B cell (primary cell): ENCODE measurements around the gene SLC5A5. TPM values are rescaled to one million over a fixed set of nuclear protein-coding genes. Genes with fewer than 3 reads are reported as not detected.

Experiments used
- ATAC-seq: fragments of 200-7000 bp; cut with Tn5 transposase; one replicate; pipeline ENCODE4 v1.10.0; 2021; ENCODE audit warnings: low read depth, mild to moderate bottlenecking, moderate number of reproducible peaks, moderate library complexity
- CTCF ChIA-PET: fragments of 350-600 bp; sonication (Branson Sonifier 250); formaldehyde crosslinking; loops from one replicate; lab custom pipeline; 2021; ENCODE audit warnings: antibody characterized with exemption, inconsistent platforms; lab: Charles Lee
- POLR2A ChIA-PET: fragments of 350-600 bp; sonication (Branson Sonifier 250); formaldehyde crosslinking; loops from one replicate; lab custom pipeline; 2021; ENCODE audit warnings: antibody characterized with exemption; lab: Charles Lee
- DNase-seq: peaks from one replicate; pipeline ENCODE4 v3.0.0; 2013
- H2AFZ ChIP-seq: 2 replicates; pipeline ENCODE4 v1.6.1; 2012; ENCODE audit warnings: mild to moderate bottlenecking, low read depth, low read length; ENCODE audit not compliant: insufficient read depth, poor library complexity, severe bottlenecking
- H3K27ac ChIP-seq, 2 donors: 1 replicate in 1 of 2; 2 replicates in 1 of 2; pipeline ENCODE4 v1.5.1; 2012 to 2013; ENCODE audit warnings: low read length in 2 of 2, mild to moderate bottlenecking in 2 of 2, moderate library complexity in 1 of 2
- H3K27me3 ChIP-seq, 4 experiments: fragments of 200-600 bp in 1 of 4; sonication (generic) in 1 of 4; replicated peaks in 1 of 4; 1 replicate in 2 of 4; 2 replicates in 2 of 4; pipeline versions ENCODE4 v1.6.1 to v1.7.0; 2013 to 2016; ENCODE audit warnings: low read length in 3 of 4, mild to moderate bottlenecking in 2 of 4, mixed read lengths in 1 of 4, moderate library complexity in 1 of 4; ENCODE audit not compliant: insufficient read depth in 4 of 4, control insufficient read depth in 3 of 4; ENCODE audit errors: control extremely low read depth in 1 of 4
- H3K36me3 ChIP-seq, 2 experiments: replicated peaks in 1 of 2; 1 replicate in 1 of 2; 2 replicates in 1 of 2; pipeline versions ENCODE4 v1.6.1 to v1.7.1; 2013; ENCODE audit warnings: low read length in 1 of 2; ENCODE audit not compliant: insufficient read depth in 2 of 2, control insufficient read depth in 1 of 2; ENCODE audit errors: control extremely low read depth in 1 of 2, extremely low read depth in 1 of 2
- H3K4me1 ChIP-seq, 2 donors: fragments of 200-600 bp in 1 of 2; sonication (generic) in 1 of 2; 1 replicate in 1 of 2; 2 replicates in 1 of 2; pipeline versions ENCODE4 v1.5.1 to v1.6.1; 2013 to 2017; ENCODE audit warnings: low read length in 2 of 2; ENCODE audit not compliant: control insufficient read depth in 2 of 2, insufficient read depth in 2 of 2
- H3K4me2 ChIP-seq: replicated peaks from 2 replicates; pipeline ENCODE3; 2012; ENCODE audit warnings: mild to moderate bottlenecking, low read depth, low read length; ENCODE audit not compliant: poor library complexity, severe bottlenecking
- H3K4me3 ChIP-seq, 5 experiments: fragments of 200-600 bp in 1 of 5; sonication (generic) in 1 of 5; 1 replicate in 3 of 5; 2 replicates in 2 of 5; pipeline versions ENCODE4 v1.5.1 to v1.7.0; 2011 to 2016; ENCODE audit warnings: low read length in 4 of 5, mild to moderate bottlenecking in 4 of 5, low read depth in 2 of 5, control low read depth in 1 of 5, moderate library complexity in 1 of 5; ENCODE audit not compliant: insufficient read depth in 1 of 5; ENCODE audit errors: control extremely low read depth in 1 of 5, extremely low read depth in 1 of 5
- H3K79me2 ChIP-seq: fragments of 200-600 bp; sonication (generic); one replicate; pipeline ENCODE4 v1.6.0; 2016; ENCODE audit warnings: low read length; ENCODE audit not compliant: control insufficient read depth, insufficient read depth
- H3K9ac ChIP-seq: fragments of 200-600 bp; sonication (generic); 2 replicates; pipeline ENCODE4 v1.6.1; 2017; ENCODE audit warnings: mild to moderate bottlenecking, low read length, moderate library complexity
- H3K9me3 ChIP-seq, 3 donors: one replicate each; pipeline versions ENCODE4 v1.6.1 to v1.7.1; 2013; ENCODE audit warnings: low read length in 2 of 3; ENCODE audit not compliant: control insufficient read depth in 2 of 3, insufficient read depth in 1 of 3; ENCODE audit errors: control extremely low read depth in 1 of 3
- H4K20me1 ChIP-seq: 2 replicates; pipeline ENCODE4 v1.6.0; 2012; ENCODE audit warnings: mild to moderate bottlenecking, low read length; ENCODE audit not compliant: insufficient read depth, control insufficient read depth, poor library complexity, severe bottlenecking
- H3K27ac Mint-ChIP-seq: one replicate; pipeline ENCODE4 v1.8.0; 2021; ENCODE audit warnings: mixed read lengths
- H3K27me3 Mint-ChIP-seq: one replicate; pipeline ENCODE4 v1.8.0; 2021; ENCODE audit warnings: mixed read lengths
- H3K4me1 Mint-ChIP-seq: one replicate; pipeline ENCODE4 v1.8.0; 2021; ENCODE audit warnings: mixed read lengths
- H3K4me3 Mint-ChIP-seq: one replicate; pipeline ENCODE4 v1.8.0; 2021; ENCODE audit warnings: mixed read lengths
- H3K9me3 Mint-ChIP-seq: one replicate; pipeline ENCODE4 v1.8.0; 2022; ENCODE audit warnings: mixed read lengths; ENCODE audit not compliant: insufficient read depth
- EZH2 ChIP-seq: IDR thresholded peaks from 2 replicates; pipeline ENCODE4 v1.6.1; 2012; ENCODE audit warnings: borderline replicate concordance, low read depth, mild to moderate bottlenecking, moderate library complexity, low read length; ENCODE audit not compliant: insufficient read depth, poor library complexity, severe bottlenecking
- WGBS: methylation state at CpG from one replicate; pipeline ENCODE4 v1.1.5; 2013; ENCODE audit warnings: missing lambda C conversion rate; ENCODE audit not compliant: insufficient coverage; 5-methylcytosine and 5-hydroxymethylcytosine counted together
- intact Hi-C: fragments of 100-400 bp; cut with micrococcal nuclease; formaldehyde crosslinking; loops from one replicate; pipeline ENCODE4 v1.10.0; 2022
- polyA plus RNA-seq: library from polyadenylated mRNA; depleted of rRNA; stranded (reverse); fragments of >200 nt; gene quantifications from 2 replicates; pipeline ENCODE4 v1.2.3, GENCODE V29; 2012
- total RNA-seq, 2 donors: library from RNA; stranded (reverse); fragments of 120-200 nt in 1 of 2; gene quantifications; 1 replicate in 1 of 2; 2 replicates in 1 of 2; pipeline versions ENCODE4 v1.2.3 to v1.2.4, GENCODE V29; 2013 to 2022
- TF ChIP-seq, protein P1 (sequence below): fragments of 200-600 bp; IDR thresholded peaks from one replicate; pipeline ENCODE4 v1.8.0; 2022; ENCODE audit warnings: antibody characterized with exemption, mild to moderate bottlenecking

Gene SLC5A5
- total and polyA plus RNA-seq, 2 donors (not counting 1 experiment from before 2014, with no cell fraction given): 0.07 to 0.40 TPM

DNA sequence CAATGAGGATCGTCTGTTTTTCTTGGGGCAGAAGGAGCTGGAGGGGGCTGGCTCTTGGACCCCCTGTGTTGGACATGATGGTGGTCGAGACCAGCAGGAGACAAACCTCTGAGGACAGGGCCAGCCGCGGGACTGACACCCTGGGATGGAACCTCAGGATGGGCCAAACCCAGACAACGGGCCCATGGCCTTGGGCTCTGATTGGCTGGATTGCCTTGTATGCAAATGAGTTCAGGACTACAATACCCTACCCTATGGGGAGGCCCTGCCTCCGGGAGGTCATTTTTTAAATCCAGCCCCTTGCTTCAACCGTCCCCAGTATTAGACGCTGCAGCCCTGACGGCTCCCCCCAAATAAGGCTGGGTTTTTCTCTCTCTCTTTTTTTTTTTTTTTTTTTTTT is 22.0 kb downstream of the SLC5A5 start:
- Histone ChIP-seq H3K4me1 (no peaks in the 10 kb centered on the region), H3K27me3 (peaks cover 0 to 6% (median 0%) of the 10 kb centered on the region in 4 experiments), H2AFZ (no peak overlapping the region), H3K9ac (no peak overlapping the region), H3K79me2 (no peaks in the 10 kb centered on the region), H3K4me2 (no peak overlapping the region), H3K27ac (no peak overlapping the region), H4K20me1 (no peaks in the 10 kb centered on the region), H3K4me3 (no peak overlapping the region), H3K9me3 (no peaks in the 10 kb centered on the region), H3K36me3 (no peaks in the 10 kb centered on the region)
- no peak overlapping the region for H3K4me3 Mint-ChIP-seq
- ChIA-PET CTCF (interaction anchor here (1.0 kb wide), 1 partner anchor 10 kb away, joined by 3 read pairs; no protein-coding TSS in a partner anchor), POLR2A (no interaction called here)
- peaks cover 13% of the 10 kb centered on the region for H3K27me3 Mint-ChIP-seq
- DNase-seq: no peak
- intact Hi-C loops: no loop called here
- H3K9me3 Mint-ChIP-seq: no peaks in the 10 kb centered on the region
- TF ChIP-seq, protein P1, sequence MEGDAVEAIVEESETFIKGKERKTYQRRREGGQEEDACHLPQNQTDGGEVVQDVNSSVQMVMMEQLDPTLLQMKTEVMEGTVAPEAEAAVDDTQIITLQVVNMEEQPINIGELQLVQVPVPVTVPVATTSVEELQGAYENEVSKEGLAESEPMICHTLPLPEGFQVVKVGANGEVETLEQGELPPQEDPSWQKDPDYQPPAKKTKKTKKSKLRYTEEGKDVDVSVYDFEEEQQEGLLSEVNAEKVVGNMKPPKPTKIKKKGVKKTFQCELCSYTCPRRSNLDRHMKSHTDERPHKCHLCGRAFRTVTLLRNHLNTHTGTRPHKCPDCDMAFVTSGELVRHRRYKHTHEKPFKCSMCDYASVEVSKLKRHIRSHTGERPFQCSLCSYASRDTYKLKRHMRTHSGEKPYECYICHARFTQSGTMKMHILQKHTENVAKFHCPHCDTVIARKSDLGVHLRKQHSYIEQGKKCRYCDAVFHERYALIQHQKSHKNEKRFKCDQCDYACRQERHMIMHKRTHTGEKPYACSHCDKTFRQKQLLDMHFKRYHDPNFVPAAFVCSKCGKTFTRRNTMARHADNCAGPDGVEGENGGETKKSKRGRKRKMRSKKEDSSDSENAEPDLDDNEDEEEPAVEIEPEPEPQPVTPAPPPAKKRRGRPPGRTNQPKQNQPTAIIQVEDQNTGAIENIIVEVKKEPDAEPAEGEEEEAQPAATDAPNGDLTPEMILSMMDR: no peak
- no peak for TF ChIP-seq EZH2
- H3K27ac Mint-ChIP-seq: no peak overlapping the region
- no peak for ATAC-seq
- no peaks in the 10 kb centered on the region for H3K4me1 Mint-ChIP-seq
- 93% methylated on average over 7 of the region's 9 CpGs for WGBS

DNA sequence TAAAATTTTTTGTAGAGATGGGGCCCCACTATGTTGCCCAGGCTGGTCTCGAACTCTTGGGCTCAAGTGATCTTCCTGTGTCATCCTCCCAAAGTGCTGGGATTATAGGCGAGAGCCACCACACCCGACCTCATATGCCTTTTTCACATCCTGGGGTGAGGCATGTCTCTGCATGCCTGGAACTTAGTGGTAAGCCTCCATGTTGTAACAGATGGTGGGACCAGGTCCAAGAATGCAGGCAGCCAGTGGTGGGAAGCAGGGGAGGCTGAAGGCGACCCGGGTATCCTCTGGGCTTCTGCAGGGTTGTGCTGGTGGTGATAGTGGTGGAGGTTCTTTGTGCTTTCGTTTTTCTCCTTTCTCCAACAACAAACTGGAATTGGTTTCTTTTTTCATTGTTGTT is 31.0 kb downstream of the SLC5A5 start:
- no peak overlapping the region for H3K27ac ChIP-seq
- H2AFZ ChIP-seq: no peak overlapping the region
- CTCF ChIA-PET: no interaction called here
- no peak overlapping the region for H3K9ac ChIP-seq
- intact Hi-C loops: no loop called here
- WGBS: 73% methylated on average over 2 of the region's 6 CpGs
- H3K4me1 ChIP-seq: no peaks in the 10 kb centered on the region
- no peaks in the 10 kb centered on the region for H3K36me3 ChIP-seq
- POLR2A ChIA-PET: no interaction called here
- no peaks in the 10 kb centered on the region for H3K4me1 Mint-ChIP-seq
- TF ChIP-seq, protein P1: no peak
- TF ChIP-seq EZH2: no peak
- peaks cover 32% of the 10 kb centered on the region for H3K27me3 Mint-ChIP-seq
- ATAC-seq (no peak), DNase-seq (no peak)
- no peak overlapping the region for H3K4me3 ChIP-seq
- H3K4me3 Mint-ChIP-seq: no peak overlapping the region
- H3K9me3 Mint-ChIP-seq: no peaks in the 10 kb centered on the region
- H3K79me2 ChIP-seq: no peaks in the 10 kb centered on the region
- peaks cover 0 to 3% (median 0%) of the 10 kb centered on the region in 4 experiments for H3K27me3 ChIP-seq
- H3K4me2 ChIP-seq: no peak overlapping the region
- no peaks in the 10 kb centered on the region for H4K20me1 ChIP-seq
- H3K27ac Mint-ChIP-seq: no peak overlapping the region
- H3K9me3 ChIP-seq: peaks cover 0 to 8% (median 0%) of the 10 kb centered on the region in 3 donors
